Stimulated activated effector memory CD8-positive, alpha-beta T cell treated with anti-CD3 and anti-CD28 coated beads, Interleukin-12 subunit alpha, Interleukin-12 subunit beta, amount 100 ng/mL, for 72 hours (primary cell): ENCODE measurements around the gene CPSF6.
A peak's percentile ranks its signal among the peaks of the same experiment; 100 is the strongest.
"Not testable (repeated sequence)": the region's sequence is repeated elsewhere in the genome, so short reads cannot be mapped to it uniquely, and the experiment has no call there.

Experiments
- ATAC-seq: fragments of 150-1000 bp; cut with Tn5 transposase; 2 replicates; pipeline ENCODE4 v1.10.0; 2021
- DNase-seq, 2 donors: peaks; one replicate each; pipeline ENCODE4 v3.0.0; 2021 to 2022; ENCODE audit warnings: low spot score in 2 of 2
- H3K27ac Mint-ChIP-seq: one replicate; pipeline ENCODE4 v1.8.0; 2022; ENCODE audit warnings: mild to moderate bottlenecking, mixed read lengths
- H3K36me3 Mint-ChIP-seq: one replicate; pipeline ENCODE4 v1.8.0; 2022; ENCODE audit warnings: mild to moderate bottlenecking, mixed read lengths
- H3K4me1 Mint-ChIP-seq: one replicate; pipeline ENCODE4 v1.8.0; 2022; ENCODE audit warnings: mixed read lengths
- H3K4me3 Mint-ChIP-seq: one replicate; pipeline ENCODE4 v1.8.0; 2022; ENCODE audit warnings: mild to moderate bottlenecking, mixed read lengths
- H3K9me3 Mint-ChIP-seq: one replicate; pipeline ENCODE4 v1.8.0; 2022; ENCODE audit warnings: mixed read lengths

CPSF6 gene

DNA sequence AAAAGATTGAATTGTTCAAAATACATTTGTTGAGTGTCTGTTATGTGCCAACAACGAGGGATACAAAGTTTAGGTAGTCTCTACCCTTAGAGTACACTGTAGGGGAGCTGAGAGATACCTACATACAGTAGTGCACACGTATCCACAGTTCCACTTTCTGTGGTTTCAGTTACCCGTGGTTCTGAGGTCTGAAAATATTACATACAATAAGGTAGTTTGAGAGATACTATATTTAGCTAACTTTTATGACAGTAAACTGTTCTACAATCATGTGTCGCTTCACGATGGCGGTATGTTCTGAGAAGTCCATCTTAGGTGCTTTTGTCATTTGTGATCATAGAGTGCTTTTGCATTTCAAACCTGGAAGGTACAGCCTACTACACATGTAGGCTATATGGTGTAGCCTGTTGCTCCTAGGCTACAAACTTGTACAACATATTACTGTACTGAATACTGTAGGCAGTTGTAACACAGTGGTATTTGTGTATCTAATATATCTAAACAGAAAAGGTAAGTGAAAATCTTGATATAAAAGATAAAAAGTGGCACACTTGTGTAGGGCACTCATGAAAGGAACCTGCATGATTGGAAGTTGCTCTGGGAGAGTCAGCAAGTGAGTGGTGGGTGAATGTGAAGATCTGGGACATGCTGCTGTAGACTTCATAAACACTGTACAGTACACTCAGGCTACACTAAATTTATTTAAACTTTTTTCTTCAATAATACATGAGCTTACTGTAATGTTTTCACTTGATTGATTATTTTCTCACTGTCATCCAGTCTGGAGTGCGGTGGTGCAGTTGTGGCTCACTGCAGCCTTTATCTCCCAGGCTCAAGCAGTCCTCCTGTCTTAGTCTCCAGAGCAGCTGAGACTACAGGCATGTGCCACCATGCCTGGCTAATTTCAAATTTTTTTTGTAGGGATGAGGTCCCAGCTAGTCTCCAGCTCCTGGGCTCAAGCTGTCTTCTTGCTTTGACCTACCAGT lies 4.0 kb downstream of the CPSF6 start:
- H3K4me1 Mint-ChIP-seq, result peaks cover 66% of the 10 kb centered on the region
- ATAC-seq (peak; percentile 17), DNase-seq (no peak)
- no peaks in the 10 kb centered on the region for H3K9me3 Mint-ChIP-seq
- peak overlapping the region; percentile 10 for H3K27ac Mint-ChIP-seq
- peaks cover 47% of the 10 kb centered on the region for H3K36me3 Mint-ChIP-seq
- peak overlapping the region; percentile 99 for H3K4me3 Mint-ChIP-seq

DNA sequence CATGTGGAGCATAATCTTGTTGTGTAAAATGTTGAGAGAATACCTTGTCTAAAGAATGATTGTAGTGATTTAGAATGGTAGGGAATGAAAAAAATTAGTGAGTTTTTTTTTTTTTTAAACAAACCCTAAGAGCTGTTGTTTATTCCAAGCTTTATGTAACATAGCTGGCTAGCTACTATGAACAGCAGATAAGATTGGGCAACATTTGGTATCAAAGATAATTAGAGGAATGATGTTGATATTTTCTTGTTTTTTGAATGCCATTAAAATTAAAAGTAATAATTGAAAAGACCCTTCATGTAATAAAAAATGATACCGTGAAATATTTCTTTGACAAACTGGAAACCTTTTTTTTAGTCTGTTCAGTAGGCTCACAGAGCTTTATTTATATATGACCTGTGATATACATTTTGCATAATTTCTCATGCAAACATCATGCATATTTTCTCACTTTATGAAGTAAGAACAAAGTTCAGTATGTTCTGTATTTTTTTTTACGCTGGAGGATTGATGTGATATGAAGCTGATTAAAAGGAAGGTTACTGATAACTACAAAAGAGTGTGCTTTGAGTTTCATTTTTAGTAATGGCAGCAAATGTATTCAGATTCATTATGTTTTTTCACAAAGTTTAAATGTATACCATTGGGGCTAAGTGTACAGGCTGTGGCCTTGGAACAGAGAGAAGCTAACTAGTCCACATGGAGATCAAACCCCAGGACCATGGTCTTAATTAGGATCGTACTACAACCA lies 8.1 kb downstream of the CPSF6 start:
- H3K36me3 Mint-ChIP-seq, result peaks cover 57% of the 10 kb centered on the region
- peaks cover 70% of the 10 kb centered on the region for H3K4me1 Mint-ChIP-seq
- ATAC-seq (peak; percentile 58), DNase-seq (no peak)
- no peak overlapping the region for H3K4me3 Mint-ChIP-seq
- no peak overlapping the region for H3K27ac Mint-ChIP-seq
- H3K9me3 Mint-ChIP-seq, result no peaks in the 10 kb centered on the region

DNA sequence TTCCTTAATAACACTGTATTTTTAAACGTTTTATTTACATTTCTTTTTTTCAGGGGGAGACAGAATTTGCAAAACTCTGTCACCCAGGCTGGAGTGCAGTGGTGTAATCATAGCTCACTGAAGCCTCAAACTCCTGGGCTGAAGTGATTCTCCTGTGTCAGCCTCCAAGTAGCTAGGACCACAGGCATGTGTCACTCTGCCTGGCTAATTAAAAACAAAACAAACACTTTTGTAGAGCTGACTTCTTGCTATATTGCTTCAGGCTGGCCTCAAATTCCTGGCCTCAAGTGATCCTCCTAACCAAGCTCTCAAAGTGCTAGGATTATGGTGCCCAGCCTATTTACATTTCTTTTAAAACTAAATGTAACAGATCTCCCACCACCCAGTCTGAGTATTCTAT lies 12.7 kb downstream of the CPSF6 start:
- Mint-ChIP-seq H3K4me1 (peaks cover 50% of the 10 kb centered on the region), H3K4me3 (no peak overlapping the region), H3K36me3 (peaks cover 69% of the 10 kb centered on the region), H3K9me3 (no peaks in the 10 kb centered on the region), H3K27ac (peak overlapping the region; percentile 63)
- DNase-seq, result no peak
- ATAC-seq, result peak; percentile 60

DNA sequence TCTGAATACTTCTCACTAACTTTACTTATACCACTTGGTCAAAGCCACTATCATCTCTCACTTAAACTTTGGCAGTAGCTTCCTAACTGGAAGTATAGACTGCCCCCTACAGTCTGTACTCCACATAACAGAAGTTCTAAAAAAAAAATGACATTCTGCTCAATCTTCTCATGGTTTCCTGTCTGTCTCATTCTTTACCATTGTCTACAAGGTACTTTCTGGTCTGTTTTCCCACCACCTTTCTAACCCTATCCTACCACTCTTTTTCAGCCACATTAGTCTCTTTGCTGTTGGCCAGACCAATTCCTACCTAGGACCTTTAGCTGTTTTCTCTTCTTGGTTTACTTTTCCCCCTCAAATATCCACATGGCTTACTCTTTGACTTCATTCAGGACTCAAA lies 14.7 kb downstream of the CPSF6 start:
- DNase-seq (no peak), ATAC-seq (peak; percentile 87)
- peaks cover 83% of the 10 kb centered on the region for H3K36me3 Mint-ChIP-seq
- H3K27ac Mint-ChIP-seq, result no peak overlapping the region
- no peaks in the 10 kb centered on the region for H3K9me3 Mint-ChIP-seq
- no peak overlapping the region for H3K4me3 Mint-ChIP-seq
- H3K4me1 Mint-ChIP-seq, result peaks cover 40% of the 10 kb centered on the region

DNA sequence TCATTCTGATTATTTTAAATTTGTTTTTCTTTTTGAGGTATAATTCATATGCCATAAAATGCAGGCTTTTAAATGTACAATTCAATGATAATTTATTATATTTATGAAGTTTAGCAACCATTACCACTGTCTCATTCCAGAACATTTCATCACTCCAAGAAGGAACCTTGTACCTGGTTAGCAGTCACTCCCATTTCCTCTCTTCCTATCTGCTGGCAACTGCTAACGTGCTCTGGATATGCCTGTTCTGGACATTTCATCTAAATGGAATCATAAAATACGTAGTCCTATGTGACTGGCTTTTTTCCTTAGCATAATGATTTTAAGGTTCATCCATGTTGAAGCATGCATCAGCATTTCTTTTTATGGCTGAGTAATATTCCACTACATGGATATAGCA lies 15.5 kb downstream of the CPSF6 start:
- ATAC-seq, result no peak
- Mint-ChIP-seq H3K9me3 (no peaks in the 10 kb centered on the region), H3K4me3 (no peak overlapping the region)

DNA sequence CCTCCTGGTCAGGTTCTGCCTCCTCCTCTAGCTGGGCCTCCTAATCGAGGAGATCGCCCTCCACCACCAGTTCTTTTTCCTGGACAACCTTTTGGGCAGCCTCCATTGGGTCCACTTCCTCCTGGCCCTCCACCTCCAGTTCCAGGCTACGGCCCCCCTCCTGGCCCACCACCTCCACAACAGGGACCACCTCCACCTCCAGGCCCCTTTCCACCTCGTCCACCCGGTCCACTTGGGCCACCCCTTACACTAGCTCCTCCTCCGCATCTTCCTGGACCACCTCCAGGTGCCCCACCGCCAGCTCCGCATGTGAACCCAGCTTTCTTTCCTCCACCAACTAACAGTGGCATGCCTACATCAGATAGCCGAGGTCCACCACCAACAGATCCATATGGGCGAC lies 19.3 kb downstream of the CPSF6 start:
- DNase-seq, result no peak
- Mint-ChIP-seq H3K27ac (no peak overlapping the region), H3K9me3 (no peaks in the 10 kb centered on the region), H3K4me1 (peaks cover 15% of the 10 kb centered on the region), H3K36me3 (peaks cover 97% of the 10 kb centered on the region), H3K4me3 (no peak overlapping the region)
- no peak for ATAC-seq

More for the DNA sequence above, 15.5 kb downstream of the CPSF6 start:
- H3K27ac Mint-ChIP-seq, result no peak overlapping the region
- peaks cover 32% of the 10 kb centered on the region for H3K4me1 Mint-ChIP-seq
- peaks cover 91% of the 10 kb centered on the region for H3K36me3 Mint-ChIP-seq
- no peak for DNase-seq

DNA sequence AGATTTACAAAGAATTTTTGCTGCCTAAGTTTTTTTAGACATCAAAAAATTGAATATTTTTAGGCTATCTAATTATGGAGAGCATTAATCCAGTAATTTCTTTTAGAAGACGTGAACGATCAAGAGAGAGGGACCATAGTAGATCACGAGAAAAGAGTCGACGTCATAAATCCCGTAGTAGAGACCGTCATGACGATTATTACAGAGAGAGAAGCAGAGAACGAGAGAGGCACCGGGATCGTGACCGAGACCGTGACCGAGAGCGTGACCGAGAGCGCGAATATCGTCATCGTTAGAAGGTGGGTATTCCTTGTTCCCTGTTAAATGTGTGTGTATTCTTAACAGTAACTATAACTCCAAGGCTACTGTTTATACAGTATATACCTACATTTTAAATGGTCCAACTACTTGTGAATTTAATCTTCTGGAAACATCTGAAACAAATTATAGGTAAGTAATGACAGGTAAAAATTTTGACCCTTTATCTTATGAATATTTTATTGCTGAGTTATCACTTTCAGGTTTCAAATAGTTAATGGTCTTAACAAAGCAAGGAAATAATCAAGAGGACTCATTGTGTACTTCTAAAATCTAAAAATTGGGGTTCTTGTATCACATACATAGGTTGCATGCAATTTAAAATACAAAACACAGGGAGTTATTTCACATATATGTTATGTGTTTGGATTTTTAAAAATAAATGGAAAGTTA lies 23.1 kb downstream of the CPSF6 start:
- no peak for ATAC-seq
- H3K27ac Mint-ChIP-seq, result no peak overlapping the region
- H3K36me3 Mint-ChIP-seq, result peaks cover 100% of the 10 kb centered on the region
- DNase-seq, result no peak
- H3K9me3 Mint-ChIP-seq, result no peaks in the 10 kb centered on the region
- H3K4me1 Mint-ChIP-seq, result peaks cover 16% of the 10 kb centered on the region
- H3K4me3 Mint-ChIP-seq, result no peak overlapping the region

DNA sequence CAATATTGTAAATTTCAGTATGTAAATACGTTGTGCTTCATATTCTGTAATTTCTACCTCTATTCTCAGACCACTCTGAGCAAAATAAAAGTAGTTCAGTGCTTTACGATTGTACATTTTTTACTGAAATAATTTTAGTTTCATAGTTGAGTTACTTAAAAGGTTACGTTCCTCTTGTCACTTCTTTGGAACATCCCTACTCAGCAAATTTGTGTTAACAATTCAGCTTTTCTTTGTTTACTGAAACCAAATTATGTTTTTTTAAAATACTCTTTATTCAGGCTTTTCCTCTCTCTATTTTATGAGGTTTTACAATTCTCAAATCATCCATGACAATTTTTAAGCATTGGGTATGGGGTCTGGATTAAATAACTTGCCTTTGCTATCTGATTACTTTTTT lies 25.8 kb downstream of the CPSF6 start:
- Mint-ChIP-seq H3K36me3 (peaks cover 100% of the 10 kb centered on the region), H3K9me3 (no peaks in the 10 kb centered on the region)

DNA sequence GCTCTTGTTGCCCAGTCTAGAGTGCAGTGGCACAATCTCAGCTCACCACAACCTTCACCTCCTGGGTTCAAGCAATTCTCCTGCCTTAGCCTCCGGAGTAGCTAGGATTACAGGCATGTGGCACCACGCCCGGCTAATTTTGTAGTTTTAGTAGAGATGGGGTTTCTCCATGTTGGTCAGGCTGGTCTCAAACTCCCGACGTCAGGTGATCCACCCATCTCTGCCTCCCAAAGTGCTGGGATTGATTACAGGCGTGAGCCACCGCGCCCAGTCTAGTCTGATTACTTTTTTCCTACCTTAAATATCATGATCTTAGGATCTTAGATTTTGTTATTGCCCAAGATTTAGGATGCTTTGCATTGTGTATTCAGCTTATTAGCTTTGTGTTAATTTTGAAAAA lies 26.3 kb downstream of the CPSF6 start:
- Mint-ChIP-seq H3K27ac (peak overlapping the region; percentile 74), H3K36me3 (peaks cover 100% of the 10 kb centered on the region)
- H3K4me3 Mint-ChIP-seq, H3K9me3 Mint-ChIP-seq, H3K4me1 Mint-ChIP-seq, ATAC-seq, DNase-seq: not testable (repeated sequence)

More for the DNA sequence above, 25.8 kb downstream of the CPSF6 start:
- no peak for DNase-seq
- ATAC-seq, result no peak
- Mint-ChIP-seq H3K27ac (no peak overlapping the region), H3K4me3 (no peak overlapping the region), H3K4me1 (peaks cover 9% of the 10 kb centered on the region)

DNA sequence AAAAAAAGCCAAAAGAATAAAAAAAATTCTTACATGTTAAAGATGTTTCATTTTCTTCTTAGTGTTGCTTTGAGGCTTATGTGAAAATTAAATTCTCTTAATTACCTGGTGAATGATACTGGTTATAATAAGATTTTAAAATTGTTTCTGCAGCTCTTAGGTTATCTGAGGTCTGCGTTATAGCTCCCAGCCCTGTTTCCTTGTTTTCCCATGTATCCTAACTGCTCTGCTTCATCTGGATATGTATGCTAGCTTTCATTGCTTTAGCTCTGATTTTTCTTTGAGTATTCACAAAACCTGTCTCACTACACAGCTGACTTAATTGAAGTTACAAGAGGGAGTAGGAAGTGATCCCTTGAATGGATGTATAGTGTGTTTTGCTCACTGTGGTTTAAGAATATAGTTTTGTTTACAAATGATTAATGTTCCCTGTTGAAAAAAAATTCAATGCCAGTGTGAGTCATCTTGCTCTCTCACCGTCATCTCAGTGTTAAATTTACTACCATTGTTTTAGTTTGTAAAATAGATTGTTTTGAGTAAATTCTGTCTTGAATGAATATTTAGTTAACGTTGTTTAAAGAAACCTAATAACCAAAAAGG lies 26.8 kb downstream of the CPSF6 start:
- H3K9me3 Mint-ChIP-seq, result no peaks in the 10 kb centered on the region
- no peak overlapping the region for H3K4me3 Mint-ChIP-seq
- DNase-seq (no peak), ATAC-seq (peak; percentile 88)
- H3K27ac Mint-ChIP-seq, result peak overlapping the region; percentile 74
- peaks cover 100% of the 10 kb centered on the region for H3K36me3 Mint-ChIP-seq
- peaks cover 9% of the 10 kb centered on the region for H3K4me1 Mint-ChIP-seq

DNA sequence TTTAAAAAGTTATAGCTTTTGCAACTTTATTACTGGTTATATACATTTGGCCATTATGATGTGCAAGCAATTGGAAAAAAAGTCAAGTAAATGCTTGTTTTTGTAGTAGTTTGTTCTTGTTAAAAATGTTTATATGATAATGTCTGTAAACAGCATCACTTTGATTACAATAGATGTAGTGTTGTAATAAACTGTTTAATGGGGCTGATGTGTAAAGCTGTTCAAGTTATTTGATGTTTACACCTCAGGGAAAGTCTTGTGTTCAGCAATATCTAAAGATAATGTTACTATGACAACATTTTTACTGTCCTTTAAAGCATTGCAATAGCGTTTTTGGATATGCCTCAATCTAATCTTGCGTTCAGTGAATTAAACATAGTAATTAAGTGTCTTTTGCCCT lies 30.4 kb downstream of the CPSF6 start:
- Mint-ChIP-seq H3K9me3 (no peaks in the 10 kb centered on the region), H3K36me3 (peaks cover 75% of the 10 kb centered on the region), H3K27ac (no peak overlapping the region), H3K4me1 (peaks cover 24% of the 10 kb centered on the region), H3K4me3 (no peak overlapping the region)
- no peak for DNase-seq
- no peak for ATAC-seq

DNA sequence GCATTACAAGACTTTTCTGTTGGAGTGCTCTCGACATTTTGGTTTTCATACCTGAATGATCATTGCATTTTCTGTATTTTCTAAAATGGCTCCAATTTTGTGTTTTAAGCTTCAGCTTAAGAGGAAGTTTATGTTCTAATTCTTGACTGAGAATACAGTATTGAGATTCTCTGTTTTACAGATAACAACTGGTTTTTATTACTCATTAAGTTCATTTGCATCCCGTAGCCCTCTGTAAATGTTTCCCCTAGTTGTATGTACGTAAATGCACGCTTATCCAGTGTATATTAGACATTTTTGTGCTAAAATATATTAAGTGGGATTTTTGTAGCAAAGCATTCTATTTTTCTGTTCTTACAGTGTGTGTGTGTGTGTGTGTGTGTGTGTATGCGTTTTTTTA lies 33.1 kb downstream of the CPSF6 start:
- Mint-ChIP-seq H3K36me3 (peaks cover 47% of the 10 kb centered on the region), H3K4me1 (peaks cover 28% of the 10 kb centered on the region), H3K27ac (peak overlapping the region; percentile 75), H3K9me3 (no peaks in the 10 kb centered on the region), H3K4me3 (no peak overlapping the region)
- no peak for DNase-seq
- no peak for ATAC-seq

DNA sequence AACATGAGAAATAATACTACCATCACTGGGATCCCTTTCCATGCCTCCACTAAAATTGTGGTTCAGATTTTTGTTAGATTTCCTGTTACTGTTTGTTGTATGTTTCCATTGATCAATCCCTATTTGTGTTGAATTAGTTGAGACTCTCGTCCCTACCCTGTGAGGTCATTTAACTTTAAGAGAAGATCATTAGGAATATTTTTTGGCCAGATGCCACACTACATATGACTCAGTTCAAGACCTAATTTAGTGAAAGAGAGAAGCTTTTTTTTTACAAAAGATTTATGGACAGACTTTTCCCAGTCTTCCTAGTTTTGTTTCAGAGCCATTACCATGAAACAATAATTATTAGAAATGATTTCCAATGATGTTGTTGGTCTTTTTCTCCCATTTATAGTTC lies 35.5 kb downstream of the CPSF6 start:
- Mint-ChIP-seq H3K4me3 (no peak overlapping the region), H3K36me3 (peaks cover 23% of the 10 kb centered on the region), H3K4me1 (peaks cover 38% of the 10 kb centered on the region), H3K27ac (no peak overlapping the region), H3K9me3 (no peaks in the 10 kb centered on the region)
- no peak for DNase-seq
- ATAC-seq, result no peak

DNA sequence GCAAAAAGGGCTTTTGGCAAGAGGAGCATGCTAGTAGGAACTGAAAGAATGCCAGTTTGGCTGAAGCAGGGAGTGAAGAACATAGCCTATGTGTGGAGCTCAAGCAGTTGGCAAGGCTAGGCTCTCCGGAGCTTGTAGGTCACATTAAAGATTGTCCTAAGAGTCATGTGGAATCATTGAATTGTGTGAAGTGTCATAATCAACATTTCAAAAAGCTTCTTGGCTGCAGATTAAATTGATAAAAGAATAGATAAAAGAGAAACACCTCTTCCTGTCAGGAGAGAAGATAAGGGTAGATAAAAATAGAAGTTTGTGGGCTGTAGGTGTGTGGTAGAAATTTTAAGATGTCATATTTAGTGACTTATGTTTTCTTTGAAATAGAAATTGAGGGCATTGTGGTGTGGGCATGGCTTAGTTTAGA lies 36.1 kb downstream of the CPSF6 start:
- ATAC-seq (peak; percentile 58), DNase-seq (no peak)
- no peaks in the 10 kb centered on the region for H3K9me3 Mint-ChIP-seq
- peak overlapping the region; percentile 48 for H3K27ac Mint-ChIP-seq
- peaks cover 38% of the 10 kb centered on the region for H3K4me1 Mint-ChIP-seq
- H3K36me3 Mint-ChIP-seq, result peaks cover 17% of the 10 kb centered on the region
- no peak overlapping the region for H3K4me3 Mint-ChIP-seq
